Measurements from ENCODE around the gene ULK1.

GRCh38 chr12:131915000-131915689 lies 20.7 kb downstream of the ULK1 start:
- TF ChIP-seq CTCF (optimal IDR thresholded peaks at IDR 0.05 in 1 of 3, IDR thresholded peaks at IDR 0.05 in 1 of 3, conservative IDR thresholded peaks at IDR 0.05 in 1 of 3; ENCODE audit: extremely low read depth in 1 of 3, insufficient read depth in 2 of 3, low read length in 3 of 3): no peak
- no peak for TF ChIP-seq EZH2 (IDR thresholded peaks at IDR 0.05; ENCODE audit: low read length)
